GM18867 (cell line): ENCODE measurements around the gene LCN9.

Experiments used
- ATAC-seq: cut with Tn5 transposase; IDR thresholded peaks from one replicate; pipeline ENCODE4 v1.9.1; 2021; ENCODE audit warnings: mild to moderate bottlenecking, moderate library complexity; ENCODE audit not compliant: unreplicated experiment

LCN9 gene

DNA sequence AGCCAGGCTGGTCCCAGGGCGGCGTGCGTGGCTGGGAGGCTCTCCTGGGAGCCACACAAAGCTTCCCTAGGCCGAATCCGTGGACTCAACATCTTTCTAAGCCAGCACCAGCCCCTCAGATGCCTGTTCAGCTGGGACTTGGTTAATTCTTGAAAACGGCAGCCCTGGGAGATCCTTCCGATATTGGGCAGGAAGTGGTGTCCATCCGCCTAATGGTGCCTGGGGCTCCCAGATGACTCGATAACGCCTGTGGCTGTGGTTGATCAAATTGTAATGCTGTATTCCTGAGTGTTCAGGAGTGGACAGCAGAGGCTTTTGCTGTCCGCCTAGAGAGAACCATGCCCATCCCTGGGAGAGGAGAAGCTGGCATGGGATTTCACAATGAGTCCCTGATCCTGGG lies 52.9 kb downstream of the LCN9 start:
- no peak for ATAC-seq
